Central memory CD8-positive, alpha-beta T cell (primary cell): ENCODE measurements around the gene HEBP1.

Source experiments
- ATAC-seq: fragments of 150-1000 bp; cut with Tn5 transposase; replicated peaks from 2 replicates; pipeline ENCODE4 v1.10.0; 2022; ENCODE audit warnings: mild to moderate bottlenecking, moderate FRiP score, moderate number of reproducible peaks; ENCODE audit not compliant: poor library complexity, severe bottlenecking; ENCODE audit errors: extremely low read depth
- DNase-seq, 2 donors: peaks; one replicate each; pipeline ENCODE4 v3.0.0; 2021; ENCODE audit warnings: low spot score in 2 of 2
- H3K27ac Mint-ChIP-seq: one replicate; pipeline ENCODE4 v1.8.0; 2022; ENCODE audit warnings: low read depth, mild to moderate bottlenecking, moderate library complexity, mixed read lengths
- H3K27me3 Mint-ChIP-seq: one replicate; pipeline ENCODE4 v1.8.0; 2022; ENCODE audit warnings: mixed read lengths
- H3K36me3 Mint-ChIP-seq: one replicate; pipeline ENCODE4 v1.8.0; 2022; ENCODE audit warnings: mild to moderate bottlenecking, moderate library complexity, mixed read lengths; ENCODE audit not compliant: insufficient read depth
- H3K4me1 Mint-ChIP-seq: one replicate; pipeline ENCODE4 v1.8.0; 2022; ENCODE audit warnings: mixed read lengths
- H3K4me3 Mint-ChIP-seq: one replicate; pipeline ENCODE4 v1.8.0; 2022; ENCODE audit warnings: mild to moderate bottlenecking, moderate library complexity, mixed read lengths
- H3K9me3 Mint-ChIP-seq: one replicate; pipeline ENCODE4 v1.8.0; 2022; ENCODE audit warnings: mixed read lengths

HEBP1 gene

DNA sequence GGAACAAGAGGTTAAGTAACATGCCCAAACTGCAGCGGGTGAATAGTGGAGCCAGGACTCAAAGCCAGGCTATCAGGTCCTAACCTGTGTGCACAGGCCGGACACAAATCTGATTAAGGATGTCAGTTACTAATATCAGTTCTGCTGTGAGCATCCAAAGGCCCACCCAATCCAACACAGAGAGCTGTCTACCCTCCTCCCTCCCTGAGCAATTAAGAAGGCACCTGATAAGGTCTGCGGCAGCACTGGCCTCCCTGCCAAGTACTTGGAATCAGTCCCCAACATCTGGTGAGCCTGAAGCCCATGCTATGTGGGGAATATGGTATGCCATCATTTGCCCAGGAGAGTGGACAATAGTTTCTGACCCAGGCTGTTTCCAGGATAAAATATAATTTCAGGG lies 3.9 kb downstream of the HEBP1 start:
- Mint-ChIP-seq H3K4me1 (peaks cover 31% of the 10 kb centered on the region), H3K4me3 (no peak overlapping the region)
- no peak for ATAC-seq

DNA sequence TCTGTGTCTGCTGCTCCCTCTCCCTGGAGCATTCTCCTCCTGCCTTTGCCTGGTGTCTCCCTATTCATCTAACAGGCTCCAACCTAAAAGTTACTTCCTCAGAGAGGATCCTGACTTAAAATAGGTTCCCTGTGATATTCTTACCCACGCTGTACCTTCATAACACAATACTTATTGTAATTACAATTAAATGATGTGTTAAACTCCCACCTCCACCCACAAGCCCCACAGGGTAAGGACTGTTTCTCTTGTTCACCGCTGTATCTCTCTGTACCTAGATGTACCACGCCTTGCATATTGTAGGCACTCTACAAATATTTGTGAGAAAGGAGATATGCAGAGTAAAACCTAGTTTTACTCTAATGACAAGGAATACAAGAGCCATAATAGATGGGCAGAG lies 5.0 kb downstream of the HEBP1 start:
- ATAC-seq: no peak
- Mint-ChIP-seq H3K36me3 (peaks cover 4% of the 10 kb centered on the region), H3K4me3 (no peak overlapping the region), H3K4me1 (peaks cover 27% of the 10 kb centered on the region), H3K9me3 (no peaks in the 10 kb centered on the region), H3K27ac (no peak overlapping the region), H3K27me3 (no peaks in the 10 kb centered on the region)
- no peak for DNase-seq

More for the DNA sequence above, 3.9 kb downstream of the HEBP1 start:
- no peaks in the 10 kb centered on the region for H3K9me3 Mint-ChIP-seq
- DNase-seq: no peak
- no peaks in the 10 kb centered on the region for H3K27me3 Mint-ChIP-seq
- peaks cover 7% of the 10 kb centered on the region for H3K36me3 Mint-ChIP-seq
- H3K27ac Mint-ChIP-seq: no peak overlapping the region

DNA sequence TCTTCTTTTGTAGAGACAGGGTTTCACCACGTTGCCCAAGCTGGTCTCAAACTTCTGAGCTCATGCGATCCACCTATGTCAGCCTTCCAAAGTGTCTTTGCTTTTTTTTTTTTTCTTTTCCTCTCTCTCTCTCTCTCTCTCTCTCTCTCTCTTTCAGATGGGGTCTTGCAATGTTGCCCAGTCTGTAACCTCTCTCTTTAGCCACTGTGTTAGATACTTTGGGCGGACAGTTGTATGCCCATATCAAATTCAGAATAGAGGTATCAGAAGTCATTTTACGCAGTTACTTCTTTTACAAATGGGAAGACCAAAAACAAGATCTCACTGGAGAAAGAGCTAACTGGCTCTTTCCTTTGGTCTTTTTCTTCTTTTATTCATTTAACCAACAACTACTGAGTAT lies 6.7 kb downstream of the HEBP1 start:
- Mint-ChIP-seq H3K27me3 (no peaks in the 10 kb centered on the region), H3K9me3 (no peaks in the 10 kb centered on the region), H3K4me1 (peaks cover 14% of the 10 kb centered on the region), H3K36me3 (no peaks in the 10 kb centered on the region), H3K27ac (peak overlapping the region; percentile 22), H3K4me3 (no peak overlapping the region)
- DNase-seq (no peak), ATAC-seq (no peak)

DNA sequence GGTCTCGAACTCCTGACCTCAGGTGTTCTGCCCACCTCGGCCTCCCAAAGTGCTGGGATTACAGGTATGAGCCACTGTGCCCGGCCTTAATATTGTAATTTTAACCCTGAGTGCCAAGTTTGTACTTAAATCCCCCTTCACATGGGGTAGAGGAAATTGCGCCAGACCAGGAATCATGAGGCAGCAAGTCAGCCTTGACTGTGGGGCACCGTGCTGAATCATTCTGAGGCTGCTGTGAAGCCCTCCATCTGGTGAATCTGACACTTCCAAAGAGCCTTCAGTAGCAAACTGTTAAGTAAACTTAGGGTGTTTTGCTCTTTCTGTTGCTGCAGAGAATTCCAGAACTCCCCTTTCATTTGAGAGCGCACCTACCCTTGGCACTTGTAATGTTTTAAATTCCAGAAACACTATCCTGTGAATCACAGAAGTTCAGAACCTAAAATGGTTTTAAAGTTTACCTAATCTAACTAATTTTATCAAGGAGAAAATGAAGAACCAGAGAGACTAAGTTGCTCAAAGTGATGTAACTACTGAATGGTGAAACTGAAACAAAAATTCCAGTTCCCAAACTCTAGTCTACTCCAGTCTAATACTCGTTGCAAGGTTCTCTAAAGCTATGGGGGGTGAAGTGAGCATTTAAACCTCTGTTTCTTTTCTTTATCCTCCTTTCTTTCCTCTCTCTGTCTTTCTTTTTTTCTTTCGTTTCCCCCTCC lies 7.5 kb downstream of the HEBP1 start:
- Mint-ChIP-seq H3K36me3 (no peaks in the 10 kb centered on the region), H3K4me1 (peaks cover 14% of the 10 kb centered on the region), H3K4me3 (no peak overlapping the region), H3K27ac (peak overlapping the region; percentile 22), H3K27me3 (no peaks in the 10 kb centered on the region), H3K9me3 (no peaks in the 10 kb centered on the region)
- DNase-seq (no peak), ATAC-seq (no peak)

DNA sequence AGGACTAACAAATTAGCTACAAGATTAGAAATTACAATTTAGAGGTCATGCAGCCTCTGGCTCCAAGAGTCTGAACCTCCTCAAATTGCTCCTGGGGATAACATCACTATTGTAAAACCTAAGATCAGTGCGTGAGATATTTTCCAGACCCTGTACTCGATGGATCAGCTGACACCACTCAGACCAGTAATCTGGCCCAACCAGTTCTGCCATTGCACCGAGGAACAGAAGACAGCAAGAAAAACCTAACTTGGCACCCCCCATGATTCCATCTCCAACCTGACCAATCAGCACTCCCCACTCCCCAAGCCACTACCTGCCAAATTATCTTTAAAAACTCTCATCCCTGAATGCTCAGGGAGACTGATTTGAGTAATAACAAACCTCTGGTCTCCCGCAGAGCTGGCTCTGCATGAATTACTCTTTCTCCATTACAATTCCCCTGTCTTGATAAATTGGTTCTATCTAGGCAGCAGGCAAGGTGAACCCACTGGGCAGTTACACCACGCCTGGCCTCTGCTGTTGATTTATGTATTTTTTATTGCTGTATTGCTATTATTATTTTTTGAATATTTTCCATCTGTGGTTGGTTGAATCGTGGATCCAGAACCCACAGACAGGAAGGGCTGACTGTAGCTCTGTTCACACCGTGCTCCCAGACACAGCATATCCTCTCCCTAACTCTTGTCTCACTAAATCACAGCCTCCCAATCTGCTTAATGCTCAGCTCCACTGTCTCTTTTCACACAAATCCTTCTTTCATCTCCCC lies 9.2 kb downstream of the HEBP1 start:
- DNase-seq (no peak), ATAC-seq (no peak)
- Mint-ChIP-seq H3K4me3 (no peak overlapping the region), H3K9me3 (no peaks in the 10 kb centered on the region), H3K4me1 (peaks cover 14% of the 10 kb centered on the region), H3K27ac (no peak overlapping the region), H3K36me3 (peaks cover 2% of the 10 kb centered on the region), H3K27me3 (no peaks in the 10 kb centered on the region)

DNA sequence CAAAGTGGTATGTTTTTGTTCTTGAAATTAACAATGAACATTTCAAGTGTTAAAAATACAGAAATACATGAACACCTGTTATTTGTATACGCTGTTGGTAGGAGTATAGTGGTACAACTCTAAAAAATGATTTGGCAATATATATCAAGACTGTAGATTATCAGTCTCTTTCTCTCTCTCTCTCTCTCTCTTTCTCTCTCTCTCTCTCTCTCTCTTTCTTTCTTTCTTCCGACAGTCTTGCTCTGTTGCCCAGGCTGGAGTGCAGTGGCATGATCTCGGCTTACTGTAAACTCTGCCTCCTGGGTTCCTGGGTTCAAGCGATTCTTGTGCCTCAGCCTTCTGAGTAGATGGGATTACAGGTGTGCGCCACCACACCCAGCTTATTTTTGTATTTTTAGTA lies 12.6 kb downstream of the HEBP1 start:
- DNase-seq: no peak
- Mint-ChIP-seq H3K9me3 (no peaks in the 10 kb centered on the region), H3K27me3 (no peaks in the 10 kb centered on the region), H3K27ac (no peak overlapping the region), H3K4me1 (peaks cover 6% of the 10 kb centered on the region), H3K36me3 (peaks cover 2% of the 10 kb centered on the region), H3K4me3 (no peak overlapping the region)
- no peak for ATAC-seq

DNA sequence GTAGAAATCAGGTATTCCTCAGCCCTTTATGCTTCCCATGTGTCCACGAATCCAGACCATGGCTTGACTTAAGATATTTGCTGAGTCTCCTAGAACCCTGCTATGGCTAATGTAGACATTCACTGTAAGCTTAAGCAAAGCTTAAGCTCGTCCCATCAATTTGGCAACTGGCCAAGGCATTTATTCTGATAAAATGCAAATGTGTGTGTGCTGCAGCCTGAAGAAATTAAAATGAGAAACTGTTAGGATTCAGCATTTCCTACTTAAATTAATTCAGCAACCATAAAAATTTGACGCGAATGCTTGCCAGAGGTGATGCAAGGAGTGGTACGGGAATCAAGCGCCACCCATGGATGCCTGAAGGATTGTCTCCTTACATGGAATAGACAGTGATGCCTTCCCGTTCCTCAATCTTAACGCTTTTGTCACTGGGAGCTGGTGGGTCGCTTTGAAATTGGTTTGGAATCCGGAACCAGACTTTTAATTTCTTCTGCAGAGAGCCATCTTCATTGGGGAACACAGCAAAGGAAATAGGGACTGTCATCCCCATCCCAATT lies 13.2 kb downstream of the HEBP1 start:
- DNase-seq: no peak
- ATAC-seq: no peak
- peaks cover 2% of the 10 kb centered on the region for H3K36me3 Mint-ChIP-seq
- no peaks in the 10 kb centered on the region for H3K9me3 Mint-ChIP-seq
- H3K27ac Mint-ChIP-seq: no peak overlapping the region
- peaks cover 6% of the 10 kb centered on the region for H3K4me1 Mint-ChIP-seq
- H3K27me3 Mint-ChIP-seq: no peaks in the 10 kb centered on the region
- H3K4me3 Mint-ChIP-seq: no peak overlapping the region

DNA sequence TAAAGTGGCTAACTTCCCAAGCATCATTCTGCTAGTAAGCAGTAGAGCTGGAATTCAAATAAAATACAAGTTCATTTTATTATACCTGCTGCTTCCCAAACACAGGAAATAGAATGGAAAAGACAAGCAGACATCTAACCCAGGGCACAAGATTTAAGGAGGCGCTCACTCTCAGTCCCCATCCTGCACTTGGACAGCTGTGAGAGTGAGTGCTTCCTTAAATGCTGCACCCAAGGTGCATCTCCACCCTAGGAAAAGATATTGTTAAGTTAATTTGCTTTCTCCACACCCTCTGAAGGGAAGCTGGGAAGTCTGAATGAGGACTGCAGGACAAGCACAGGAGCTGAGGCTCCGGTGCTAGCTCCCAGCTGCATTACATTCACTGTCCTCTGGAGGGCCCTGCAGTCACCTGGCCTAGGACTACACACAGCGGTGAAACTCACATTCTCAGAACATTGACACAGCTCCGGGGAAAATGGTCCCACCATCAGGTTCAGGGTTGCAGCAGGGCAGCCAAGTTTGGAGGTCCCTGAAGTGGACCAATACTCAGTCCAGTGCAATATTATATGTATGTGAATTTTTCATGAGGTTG lies 14.2 kb downstream of the HEBP1 start:
- no peak for DNase-seq
- no peak overlapping the region for H3K27ac Mint-ChIP-seq
- ATAC-seq: no peak
- no peaks in the 10 kb centered on the region for H3K9me3 Mint-ChIP-seq
- H3K27me3 Mint-ChIP-seq: no peaks in the 10 kb centered on the region
- no peaks in the 10 kb centered on the region for H3K4me1 Mint-ChIP-seq
- no peak overlapping the region for H3K4me3 Mint-ChIP-seq
- H3K36me3 Mint-ChIP-seq: peaks cover 2% of the 10 kb centered on the region

DNA sequence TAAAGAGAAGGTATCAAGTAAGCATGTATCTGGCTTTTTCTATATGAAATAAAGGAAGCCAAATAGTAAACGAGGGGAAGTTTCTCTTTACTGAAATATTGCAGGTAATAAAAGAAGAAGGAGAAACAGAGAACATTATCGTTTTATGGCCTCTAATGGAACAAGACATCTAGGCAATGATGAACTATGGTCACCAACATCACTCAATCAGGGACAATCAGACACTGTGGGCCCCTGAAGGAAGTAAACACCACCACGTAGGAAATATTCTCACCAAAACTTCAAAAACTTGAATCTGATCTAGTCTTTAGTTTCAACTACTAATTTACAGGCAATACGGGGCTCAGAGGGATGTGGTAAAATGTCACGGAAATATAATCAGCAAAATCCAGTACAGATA lies 15.9 kb downstream of the HEBP1 start:
- DNase-seq (no peak), ATAC-seq (no peak)
- Mint-ChIP-seq H3K9me3 (no peaks in the 10 kb centered on the region), H3K27me3 (no peaks in the 10 kb centered on the region), H3K4me1 (no peaks in the 10 kb centered on the region), H3K27ac (no peak overlapping the region), H3K4me3 (no peak overlapping the region), H3K36me3 (peaks cover 2% of the 10 kb centered on the region)

DNA sequence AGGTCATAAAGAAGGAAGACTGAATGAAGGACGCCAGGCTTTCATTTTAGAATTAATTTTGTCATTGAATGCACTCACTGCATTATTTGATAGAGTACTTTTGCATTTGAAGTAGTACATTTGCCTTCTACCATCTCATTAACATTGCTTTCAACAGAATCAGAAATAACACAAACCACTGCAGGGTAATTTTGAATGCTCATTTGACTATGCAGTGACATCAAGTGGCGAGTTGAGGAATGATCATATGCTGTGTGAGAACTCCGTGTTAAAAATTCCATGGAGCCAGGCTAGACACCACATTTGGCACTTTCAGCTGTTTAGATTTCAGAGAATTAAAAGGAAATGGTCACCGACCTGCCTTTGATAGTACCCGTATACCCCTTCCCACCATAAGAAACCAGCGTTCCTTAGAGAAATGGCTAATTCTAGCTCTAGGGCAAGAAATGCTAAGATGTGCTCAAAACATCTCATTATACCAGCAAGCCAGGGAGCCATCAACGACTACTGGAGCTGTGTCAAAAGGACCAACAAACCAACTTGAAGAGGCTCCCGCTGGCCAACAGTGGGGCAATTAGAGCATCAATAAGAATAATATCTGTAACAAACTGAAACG lies 16.5 kb downstream of the HEBP1 start:
- Mint-ChIP-seq H3K36me3 (peaks cover 2% of the 10 kb centered on the region), H3K27me3 (no peaks in the 10 kb centered on the region), H3K4me3 (no peak overlapping the region), H3K9me3 (no peaks in the 10 kb centered on the region), H3K4me1 (no peaks in the 10 kb centered on the region), H3K27ac (no peak overlapping the region)
- no peak for ATAC-seq
- no peak for DNase-seq

DNA sequence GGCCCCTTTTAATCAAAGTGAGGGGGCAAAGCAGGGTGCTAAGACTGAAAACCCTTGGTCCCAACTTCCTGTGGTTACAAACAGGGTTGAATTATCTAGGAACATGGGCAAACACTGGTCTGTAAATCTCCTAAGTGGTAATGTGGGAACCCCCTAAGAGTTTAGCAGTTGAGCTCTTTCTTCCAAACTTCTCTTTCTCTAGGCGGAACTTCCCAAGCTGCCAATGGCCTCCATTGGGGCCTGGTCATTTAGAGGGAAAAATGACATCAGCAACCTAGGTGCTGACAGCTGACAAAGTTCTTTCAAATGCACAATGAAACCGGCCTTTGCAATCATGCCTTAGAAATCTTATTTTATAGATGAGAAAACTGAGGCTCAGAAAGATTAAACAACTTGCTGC lies 17.7 kb downstream of the HEBP1 start:
- Mint-ChIP-seq H3K36me3 (peaks cover 5% of the 10 kb centered on the region), H3K9me3 (no peaks in the 10 kb centered on the region), H3K27me3 (no peaks in the 10 kb centered on the region), H3K4me1 (no peaks in the 10 kb centered on the region), H3K4me3 (no peak overlapping the region), H3K27ac (no peak overlapping the region)
- ATAC-seq: no peak
- no peak for DNase-seq

DNA sequence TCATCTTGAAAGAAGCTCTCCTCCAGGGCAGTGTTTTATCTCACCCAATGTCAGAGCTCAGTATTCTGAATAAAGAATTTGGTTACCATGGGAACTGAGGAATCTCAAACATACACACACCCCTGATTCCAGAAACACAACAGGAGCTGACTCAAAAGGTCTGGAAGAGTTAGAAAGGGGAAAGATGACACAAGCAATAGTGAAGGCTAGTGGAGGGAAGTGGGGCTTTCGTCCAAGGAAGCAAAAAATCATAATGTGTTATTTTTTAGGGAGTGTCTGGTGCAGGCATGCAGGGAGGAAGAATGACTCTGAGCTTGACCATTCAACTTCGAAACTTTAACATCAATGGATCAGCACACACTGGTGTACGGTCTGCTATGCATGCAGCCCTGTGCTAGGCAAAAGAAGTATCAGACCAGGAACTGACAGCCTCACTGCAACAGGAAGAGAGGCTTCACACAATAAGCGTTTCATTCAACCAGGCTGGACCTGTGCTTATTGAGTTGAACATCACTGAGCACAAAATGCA lies 20.3 kb downstream of the HEBP1 start:
- no peak overlapping the region for H3K27ac Mint-ChIP-seq
- H3K36me3 Mint-ChIP-seq: peaks cover 3% of the 10 kb centered on the region
- H3K27me3 Mint-ChIP-seq: no peaks in the 10 kb centered on the region
- no peak overlapping the region for H3K4me3 Mint-ChIP-seq
- ATAC-seq: no peak
- DNase-seq: no peak
- H3K9me3 Mint-ChIP-seq: no peaks in the 10 kb centered on the region
- no peaks in the 10 kb centered on the region for H3K4me1 Mint-ChIP-seq
